Fibroblast of mammary gland (primary cell): ENCODE data around the gene GNB5.

ENCODE experiments used
- DNase-seq: peaks from one replicate; pipeline ENCODE4 v3.0.0-alpha.2; 2010; ENCODE audit warnings: low read depth
- H3K4me3 ChIP-seq: 2 replicates; pipeline ENCODE4 v1.5.1; 2011; ENCODE audit warnings: low read depth, mild to moderate bottlenecking, low read length, moderate library complexity; ENCODE audit not compliant: control insufficient read depth
- CTCF ChIP-seq: conservative IDR thresholded peaks from 2 replicates; pipeline ENCODE4 v1.5.1; 2011; ENCODE audit warnings: low read depth, low read length, inconsistent platforms; ENCODE audit not compliant: control insufficient read depth, insufficient read depth

GNB5 gene

GRCh38 chr15:52111517-52112202, 79.5 kb downstream of the GNB5 start:
- TF ChIP-seq CTCF: no peak
- H3K4me3 ChIP-seq: no peak overlapping the region
- DNase-seq: no peak

- no peak overlapping the region for H3K4me3 ChIP-seq
- no peak for TF ChIP-seq CTCF
- no peak for DNase-seq
Measured at GRCh38 chr15:52109559-52110451, 81.4 kb downstream of the GNB5 start.

DNA sequence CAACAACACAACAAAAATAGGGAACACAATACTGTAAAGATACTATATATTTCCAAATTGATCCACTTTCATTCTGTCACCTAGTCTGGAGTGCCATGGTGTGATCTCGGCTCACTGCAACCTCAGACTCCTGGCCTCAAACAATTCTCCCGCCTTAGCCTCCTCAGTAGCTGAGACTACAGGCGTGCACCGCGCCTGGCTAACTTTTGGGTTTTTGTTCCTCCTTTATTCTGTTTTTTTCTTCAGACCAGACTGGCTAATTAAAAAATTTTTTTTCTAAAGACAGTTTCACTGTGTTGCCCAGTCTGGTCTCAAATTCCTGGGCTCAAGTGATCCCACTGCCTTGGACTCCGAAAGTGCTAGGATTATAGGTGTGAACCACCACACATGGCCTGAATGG, 84.0 kb downstream of the GNB5 start:
- TF ChIP-seq CTCF: no peak
- no peak overlapping the region for H3K4me3 ChIP-seq
- DNase-seq: no peak

GRCh38 chr15:52106641-52107040, 84.6 kb downstream of the GNB5 start:
- TF ChIP-seq CTCF: no peak
- DNase-seq: no peak
- no peak overlapping the region for H3K4me3 ChIP-seq

DNA sequence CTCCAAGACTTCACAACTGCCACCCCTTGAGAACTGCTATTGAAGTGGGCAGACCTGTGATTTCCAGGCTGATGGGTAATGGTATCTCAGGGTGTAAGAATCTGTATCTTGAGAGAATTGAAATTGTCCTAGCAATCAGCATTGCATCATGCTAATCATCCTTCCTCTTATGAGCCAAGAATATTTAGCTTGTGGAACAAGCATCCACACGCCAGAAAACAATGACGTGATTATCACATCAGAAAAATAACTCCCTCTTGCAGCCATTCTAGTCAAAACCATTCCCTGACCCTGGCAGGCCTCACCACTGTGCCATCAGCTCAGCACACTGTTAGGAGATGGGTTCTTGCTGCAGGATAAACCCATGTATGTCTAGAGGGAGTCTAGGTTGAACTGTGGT, 85.3 kb downstream of the GNB5 start:
- no peak for DNase-seq
- no peak overlapping the region for H3K4me3 ChIP-seq
- TF ChIP-seq CTCF: no peak

DNA sequence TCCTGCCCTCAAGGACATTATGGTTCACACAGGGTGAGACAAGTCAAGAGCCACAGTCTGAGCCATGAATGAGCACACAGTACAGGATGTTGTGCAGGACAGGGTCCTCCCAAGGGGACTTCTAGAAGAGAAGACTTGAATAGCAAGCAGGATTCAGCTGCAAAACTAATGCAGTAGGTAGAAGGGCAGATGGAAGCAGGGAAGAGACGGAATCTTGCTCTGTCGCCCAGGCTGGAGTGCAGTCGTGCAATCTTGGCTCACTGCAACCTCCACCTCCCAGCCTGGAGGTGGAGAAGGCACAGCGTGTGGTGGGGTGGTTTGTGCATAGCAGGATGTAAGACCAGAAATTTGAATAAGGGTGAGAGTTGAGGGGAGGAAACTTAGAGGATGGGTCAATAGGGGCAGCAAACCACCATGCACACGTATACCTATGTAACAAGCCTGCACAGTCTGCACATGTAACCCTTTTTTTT, 86.6 kb downstream of the GNB5 start:
- no peak for DNase-seq
- no peak for TF ChIP-seq CTCF
- no peak overlapping the region for H3K4me3 ChIP-seq
